Astrocyte of the spinal cord (primary cell): ENCODE measurements around the gene OR11L1.

Source experiments
- DNase-seq: peaks from one replicate; pipeline ENCODE4 v3.0.0; 2011; ENCODE audit warnings: low read depth, low spot score
- H3K4me3 ChIP-seq: 2 replicates; pipeline ENCODE4 v1.5.1; 2011; ENCODE audit warnings: low read depth, mild to moderate bottlenecking, low read length, moderate library complexity
- in situ Hi-C: cut with HindIII; loops from 2 replicates; pipeline ENCODE4 v1.10.0; 2017; ENCODE audit warnings: low sequenced_read_pairs
- TF ChIP-seq, protein P1 (sequence below): IDR thresholded peaks from 2 replicates; pipeline ENCODE4 v1.5.1; 2012; ENCODE audit warnings: low read depth, mild to moderate bottlenecking, low read length, inconsistent platforms

OR11L1 gene

GRCh38 chr1:247824023-247824422, 17.7 kb downstream of the OR11L1 start, which contains the start of gene OR14A16:
Gene OR14A16 (minus strand): TSS chr1:247824119. CDS start chr1:247815729, 8,390 bp downstream.
- no peak for DNase-seq
- in situ Hi-C loops: no loop called here
- TF ChIP-seq, protein P1, sequence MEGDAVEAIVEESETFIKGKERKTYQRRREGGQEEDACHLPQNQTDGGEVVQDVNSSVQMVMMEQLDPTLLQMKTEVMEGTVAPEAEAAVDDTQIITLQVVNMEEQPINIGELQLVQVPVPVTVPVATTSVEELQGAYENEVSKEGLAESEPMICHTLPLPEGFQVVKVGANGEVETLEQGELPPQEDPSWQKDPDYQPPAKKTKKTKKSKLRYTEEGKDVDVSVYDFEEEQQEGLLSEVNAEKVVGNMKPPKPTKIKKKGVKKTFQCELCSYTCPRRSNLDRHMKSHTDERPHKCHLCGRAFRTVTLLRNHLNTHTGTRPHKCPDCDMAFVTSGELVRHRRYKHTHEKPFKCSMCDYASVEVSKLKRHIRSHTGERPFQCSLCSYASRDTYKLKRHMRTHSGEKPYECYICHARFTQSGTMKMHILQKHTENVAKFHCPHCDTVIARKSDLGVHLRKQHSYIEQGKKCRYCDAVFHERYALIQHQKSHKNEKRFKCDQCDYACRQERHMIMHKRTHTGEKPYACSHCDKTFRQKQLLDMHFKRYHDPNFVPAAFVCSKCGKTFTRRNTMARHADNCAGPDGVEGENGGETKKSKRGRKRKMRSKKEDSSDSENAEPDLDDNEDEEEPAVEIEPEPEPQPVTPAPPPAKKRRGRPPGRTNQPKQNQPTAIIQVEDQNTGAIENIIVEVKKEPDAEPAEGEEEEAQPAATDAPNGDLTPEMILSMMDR: no peak
- no peak within 1 kb of the TSS for H3K4me3 ChIP-seq

GRCh38 chr1:247822060-247822459, 19.6 kb downstream of the OR11L1 start:
- no peak overlapping the region for H3K4me3 ChIP-seq
- DNase-seq: no peak
- in situ Hi-C loops: no loop called here
- TF ChIP-seq, protein P1: no peak

DNA sequence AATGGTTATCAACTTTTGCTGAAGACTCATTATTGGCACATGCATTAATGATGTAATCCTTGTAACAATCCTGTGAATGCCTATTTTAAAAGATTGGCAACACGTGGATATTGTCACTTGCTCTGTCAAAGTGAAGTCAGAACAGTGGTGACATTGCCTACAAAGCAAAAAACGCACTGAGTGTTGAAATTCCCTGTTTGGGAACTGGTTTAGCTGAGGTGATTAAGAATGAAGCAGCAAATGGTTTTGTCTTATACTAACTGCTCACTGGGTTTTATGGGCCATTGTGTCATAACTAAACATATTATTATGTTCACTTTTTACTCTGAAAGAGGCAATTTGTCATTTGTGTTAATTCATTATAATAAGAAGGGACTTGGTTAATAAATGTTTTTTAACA, 29.1 kb downstream of the OR11L1 start:
- DNase-seq: no peak
- in situ Hi-C loops: no loop called here
- TF ChIP-seq, protein P1: no peak
- no peak overlapping the region for H3K4me3 ChIP-seq

- in situ Hi-C loops: no loop called here
- TF ChIP-seq, protein P1: no peak
- DNase-seq: no peak
- H3K4me3 ChIP-seq: no peak overlapping the region
Measured at GRCh38 chr1:247797518-247797917, 44.2 kb downstream of the OR11L1 start.
